BLaER1 (cell line): ENCODE measurements around the gene SLC11A2.
A peak's percentile ranks its signal among the peaks of the same experiment; 100 is the strongest.
"Not testable (repeated sequence)": the region's sequence is repeated elsewhere in the genome, so short reads cannot be mapped to it uniquely, and the experiment has no call there.

ENCODE experiments used
- H3K27ac ChIP-seq: shearing (Covaris generic); formaldehyde crosslinking; 2 replicates; pipeline ENCODE4 v1.8.1; 2022
- H3K27me3 ChIP-seq: shearing (Covaris generic); formaldehyde crosslinking; 2 replicates; pipeline ENCODE4 v1.8.1; 2022
- H3K36me3 ChIP-seq: shearing (Covaris generic); formaldehyde crosslinking; 2 replicates; pipeline ENCODE4 v1.8.1; 2022
- H3K4me1 ChIP-seq: shearing (Covaris generic); formaldehyde crosslinking; 2 replicates; pipeline ENCODE4 v1.8.1; 2022
- H3K4me2 ChIP-seq: shearing (Covaris generic); formaldehyde crosslinking; 2 replicates; pipeline ENCODE4 v1.8.1; 2022
- H3K4me3 ChIP-seq: shearing (Covaris generic); formaldehyde crosslinking; 2 replicates; pipeline ENCODE4 v1.8.1; 2022
- H3K9ac ChIP-seq: shearing (Covaris generic); formaldehyde crosslinking; 2 replicates; pipeline ENCODE4 v1.8.1; 2022
- H3K9me3 ChIP-seq: shearing (Covaris generic); formaldehyde crosslinking; 2 replicates; pipeline ENCODE4 v1.8.1; 2022
- H4K20me1 ChIP-seq: shearing (Covaris generic); formaldehyde crosslinking; 2 replicates; pipeline ENCODE4 v1.8.1; 2022
- Cebpa-rat ChIP-seq: shearing (Covaris generic); IDR thresholded peaks from 2 replicates; pipeline ENCODE4 v1.8.1; 2022

SLC11A2 gene

DNA sequence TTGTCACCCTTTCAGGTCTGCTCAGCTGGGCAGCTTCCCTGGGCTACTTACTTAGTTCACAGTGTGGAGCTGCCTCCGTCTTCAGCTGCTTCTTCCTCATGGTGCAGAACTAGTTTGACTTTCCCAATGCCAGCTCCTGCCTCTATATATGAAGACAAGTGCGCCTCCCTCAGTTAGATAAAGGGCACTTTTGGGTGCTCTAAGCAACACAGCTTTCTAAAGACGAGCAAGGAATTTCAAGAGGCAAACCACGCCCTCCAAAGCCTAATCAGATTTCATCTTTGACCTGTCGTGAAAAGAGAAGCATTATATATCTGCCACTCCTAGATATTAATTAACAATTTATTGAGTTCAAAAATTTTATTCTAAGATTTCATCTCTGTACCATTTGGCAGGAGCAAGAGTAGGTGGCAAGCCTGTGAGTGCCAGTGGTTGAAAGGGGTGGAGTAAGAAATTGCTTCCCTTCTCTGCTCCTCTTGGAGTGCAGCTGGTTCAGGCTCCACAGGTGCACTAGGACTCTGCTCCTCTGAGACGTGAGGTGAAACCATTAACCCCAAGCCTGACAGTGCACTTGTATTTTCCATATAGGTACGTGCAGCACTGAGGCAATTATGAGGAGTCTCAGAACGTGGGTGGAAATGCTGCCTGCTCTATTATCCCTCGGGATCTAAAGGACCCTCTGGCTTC lies 2.1 kb upstream of the SLC11A2 start:
- H3K4me1 ChIP-seq = peaks cover 21% of the 10 kb centered on the region
- no peaks in the 10 kb centered on the region for H3K9me3 ChIP-seq
- no peak overlapping the region for H3K27ac ChIP-seq
- no peak overlapping the region for H3K4me3 ChIP-seq
- no peaks in the 10 kb centered on the region for H3K27me3 ChIP-seq
- TF ChIP-seq Cebpa-rat = no peak
- peaks cover 13% of the 10 kb centered on the region; the same call in 1 of the 2 replicates for H4K20me1 ChIP-seq
- no peak overlapping the region for H3K4me2 ChIP-seq
- no peak overlapping the region for H3K9ac ChIP-seq
- H3K36me3 ChIP-seq = no peaks in the 10 kb centered on the region

DNA sequence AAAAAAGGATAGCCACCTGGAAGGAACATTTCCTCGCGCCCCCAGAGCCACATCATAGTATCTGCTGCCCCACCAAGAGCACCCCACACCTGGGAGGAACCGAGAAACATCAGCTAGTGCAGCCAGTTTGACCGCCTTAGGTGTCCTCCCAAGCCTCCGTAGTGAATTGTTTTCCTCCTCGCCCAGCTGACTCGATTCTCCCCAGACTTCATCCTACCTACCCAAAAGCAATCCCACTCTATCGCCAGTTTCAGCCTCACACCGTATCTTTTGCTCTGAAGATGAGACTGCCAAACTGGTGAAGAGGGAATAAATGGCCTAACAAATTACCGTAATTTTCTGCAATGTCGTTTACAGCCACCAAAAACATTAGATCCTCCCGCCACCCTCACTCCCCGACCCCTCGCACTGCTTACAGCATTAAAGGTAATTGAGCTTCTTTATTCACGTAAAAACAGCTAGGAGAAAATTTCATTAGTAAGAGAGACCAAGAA lies 1.2 kb upstream of the SLC11A2 start:
- peaks cover 13% of the 10 kb centered on the region; the same call in 1 of the 2 replicates for H4K20me1 ChIP-seq
- H3K27ac ChIP-seq = no peak overlapping the region
- peaks cover 23% of the 10 kb centered on the region for H3K4me1 ChIP-seq
- no peak overlapping the region for H3K4me3 ChIP-seq
- H3K36me3 ChIP-seq = no peaks in the 10 kb centered on the region
- no peak for TF ChIP-seq Cebpa-rat
- no peak overlapping the region for H3K4me2 ChIP-seq
- H3K9me3 ChIP-seq = no peaks in the 10 kb centered on the region
- H3K27me3 ChIP-seq = no peaks in the 10 kb centered on the region
- no peak overlapping the region for H3K9ac ChIP-seq

DNA sequence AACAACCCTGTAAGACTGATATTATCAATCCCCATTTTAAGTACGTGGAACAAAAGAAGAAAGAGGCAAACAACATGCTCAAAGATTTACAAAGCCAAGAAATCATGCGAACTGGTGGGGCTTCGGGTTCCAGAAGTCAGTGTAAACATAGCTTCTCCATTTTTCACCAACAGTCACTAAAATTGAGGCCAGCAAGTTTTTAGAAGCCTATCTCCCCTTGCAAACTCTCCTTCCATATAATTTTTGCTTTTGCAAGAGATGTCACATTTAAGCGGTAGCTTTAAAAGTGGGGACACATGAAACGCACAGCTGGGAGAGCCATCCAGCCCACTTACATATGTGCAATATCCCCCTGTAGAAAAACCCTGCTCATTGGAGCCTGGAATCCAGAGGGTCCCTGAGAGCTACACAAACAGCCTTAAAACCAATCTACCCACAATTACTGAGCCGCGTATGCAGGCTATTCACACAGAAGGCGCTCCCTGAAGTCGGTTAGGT lies 797 bp downstream of the SLC11A2 start:
- Histone ChIP-seq H3K27me3 (no peaks in the 10 kb centered on the region), H3K4me2 (peak overlapping the region; percentile 89), H3K4me1 (peaks cover 43% of the 10 kb centered on the region), H3K27ac (peak overlapping the region; percentile 86), H3K4me3 (peak overlapping the region; percentile 89), H3K9ac (peak overlapping the region; percentile 89), H4K20me1 (peaks cover 33% of the 10 kb centered on the region), H3K36me3 (no peaks in the 10 kb centered on the region), H3K9me3 (no peaks in the 10 kb centered on the region)
- TF ChIP-seq Cebpa-rat = no peak

DNA sequence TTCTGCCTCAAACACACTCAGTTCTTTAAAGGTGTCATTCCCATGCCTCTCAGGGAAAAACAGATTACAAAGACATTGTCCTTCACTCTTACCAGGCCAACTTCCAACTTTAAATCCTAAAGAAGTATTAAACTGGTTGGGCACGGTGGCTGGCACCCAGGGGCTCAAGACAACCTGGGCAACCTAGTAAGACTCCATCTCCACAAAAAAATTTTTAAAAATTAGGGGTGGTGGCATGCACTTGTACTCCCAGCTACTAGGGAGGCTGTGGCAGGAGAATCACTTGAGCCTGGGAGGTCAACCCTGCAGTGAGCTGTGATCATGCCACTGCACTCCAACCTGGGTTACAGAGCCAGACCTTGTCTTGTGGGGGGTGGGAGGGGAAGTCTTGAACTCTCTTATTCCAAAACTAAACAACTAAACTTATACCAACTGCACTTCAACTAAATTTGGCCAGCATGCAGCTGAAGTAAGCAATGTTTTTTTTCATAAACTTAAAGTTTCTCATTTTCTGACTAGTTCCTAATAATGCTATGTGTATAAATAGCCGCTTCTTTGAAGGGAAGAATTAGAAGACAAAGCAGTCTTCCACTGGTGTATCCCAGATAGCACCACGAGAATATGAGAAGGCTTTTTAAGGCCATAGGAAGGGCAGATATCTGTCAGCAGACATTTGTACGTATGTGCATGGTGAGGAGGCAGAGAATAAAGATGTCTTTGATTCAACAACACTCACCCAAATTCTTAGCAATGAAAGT lies 2.4 kb downstream of the SLC11A2 start:
- no peak for TF ChIP-seq Cebpa-rat
- Histone ChIP-seq H3K27me3 (no peaks in the 10 kb centered on the region), H3K36me3 (no peaks in the 10 kb centered on the region), H3K4me2 (peak overlapping the region; percentile 89), H3K9me3 (no peaks in the 10 kb centered on the region), H4K20me1 (peaks cover 47% of the 10 kb centered on the region), H3K4me3 (no peak overlapping the region), H3K27ac (no peak overlapping the region), H3K4me1 (peaks cover 52% of the 10 kb centered on the region), H3K9ac (no peak overlapping the region)

DNA sequence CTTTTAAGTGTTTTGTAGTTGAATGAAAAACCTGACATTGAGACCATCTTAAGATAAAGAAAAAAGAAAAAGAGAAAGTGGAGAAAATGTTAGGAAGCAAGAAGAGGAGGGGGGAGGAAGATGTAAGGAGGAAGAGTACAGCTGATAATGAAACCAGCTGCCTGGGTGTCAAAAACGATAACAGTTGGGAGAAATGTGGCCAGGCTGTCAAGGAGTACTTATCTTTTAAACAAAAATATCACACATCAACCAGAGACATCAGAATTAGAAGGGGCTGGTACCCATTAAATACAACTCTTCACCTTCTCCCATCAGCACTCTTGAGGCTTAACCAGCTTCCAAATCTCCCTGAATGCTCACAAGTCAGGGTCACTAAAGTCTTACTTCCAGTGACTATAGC lies 4.5 kb downstream of the SLC11A2 start:
- Histone ChIP-seq H3K4me2 (peak overlapping the region; percentile 72), H3K27ac (peak overlapping the region; percentile 58), H3K4me1 (peaks cover 50% of the 10 kb centered on the region), H3K27me3 (no peaks in the 10 kb centered on the region), H3K36me3 (no peaks in the 10 kb centered on the region), H3K4me3 (no peak overlapping the region), H3K9ac (peak overlapping the region; percentile 5; the same call in 1 of the 2 replicates), H4K20me1 (peaks cover 69% of the 10 kb centered on the region), H3K9me3 (no peaks in the 10 kb centered on the region)
- no peak for TF ChIP-seq Cebpa-rat

DNA sequence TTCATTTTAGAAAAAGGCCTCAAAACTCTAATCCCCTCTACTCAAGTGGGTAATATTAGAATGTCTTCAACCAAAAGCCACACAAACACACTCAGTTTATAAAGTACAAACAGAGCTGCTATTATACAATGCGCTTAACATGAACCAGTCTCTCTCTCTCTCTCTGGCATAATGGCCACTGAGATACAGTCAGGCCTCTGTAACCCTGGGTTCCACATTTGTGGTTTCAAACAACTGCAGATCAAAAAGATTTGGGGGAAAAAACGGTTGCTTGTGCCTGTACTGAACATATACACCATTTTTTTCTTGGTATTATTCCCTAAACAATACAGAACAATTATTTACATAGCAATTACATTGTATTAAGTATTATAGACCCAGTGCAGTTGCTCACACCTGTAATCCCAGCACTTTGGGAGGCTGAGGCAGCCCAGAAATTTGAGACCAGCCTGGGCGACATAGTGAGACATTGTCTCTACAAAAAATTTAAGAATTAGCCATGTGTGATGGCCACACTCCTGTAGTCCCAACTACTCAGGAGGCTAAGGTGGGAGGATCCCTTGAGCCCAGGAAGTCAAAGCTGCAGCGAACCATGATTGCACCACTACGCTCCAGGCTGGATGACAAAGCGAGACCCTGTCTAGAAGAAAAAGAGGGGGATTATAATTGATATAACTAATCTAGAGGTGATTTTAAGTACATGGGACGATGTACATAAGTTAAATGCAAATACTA lies 5.6 kb downstream of the SLC11A2 start:
- Histone ChIP-seq H3K27ac (peak overlapping the region; percentile 58; the same call in 1 of the 2 replicates), H3K9me3 (no peaks in the 10 kb centered on the region), H4K20me1 (peaks cover 79% of the 10 kb centered on the region), H3K4me3 (no peak overlapping the region), H3K27me3 (no peaks in the 10 kb centered on the region), H3K4me2 (peak overlapping the region; percentile 72), H3K36me3 (0 out of 2 replicates have a peak, but pooled peaks cover 6% of the 10 kb centered on the region), H3K9ac (no peak overlapping the region), H3K4me1 (peaks cover 47% of the 10 kb centered on the region)
- TF ChIP-seq Cebpa-rat = no peak

DNA sequence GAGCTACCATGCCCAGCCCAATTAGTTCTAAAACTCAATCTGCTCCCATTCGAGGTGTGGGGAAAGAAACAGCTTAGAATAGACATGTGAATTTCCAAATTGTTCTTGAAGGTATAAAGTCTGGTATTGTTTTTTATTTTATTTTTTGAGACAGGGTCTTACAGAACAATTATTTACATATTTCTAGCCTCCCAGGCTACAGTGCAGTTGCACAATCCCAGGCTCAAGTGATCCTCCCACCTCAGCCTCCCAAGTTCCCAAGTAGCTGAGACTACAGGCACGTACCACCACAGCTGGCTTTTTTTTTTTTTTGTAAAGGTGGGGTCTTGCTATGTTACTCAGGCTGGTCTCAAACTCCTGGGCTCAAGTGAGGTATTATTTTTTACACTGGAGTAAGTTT lies 6.3 kb downstream of the SLC11A2 start:
- H3K4me3 ChIP-seq = no peak overlapping the region
- peak overlapping the region; percentile 72; the same call in 1 of the 2 replicates for H3K4me2 ChIP-seq
- H3K9me3 ChIP-seq = no peaks in the 10 kb centered on the region
- H3K27me3 ChIP-seq = no peaks in the 10 kb centered on the region
- H3K4me1 ChIP-seq = peaks cover 41% of the 10 kb centered on the region
- no peak overlapping the region; the same call in 1 of the 2 replicates for H3K27ac ChIP-seq
- no peak for TF ChIP-seq Cebpa-rat
- no peak overlapping the region for H3K9ac ChIP-seq
- H3K36me3 ChIP-seq = 0 out of 2 replicates have a peak, but pooled peaks cover 6% of the 10 kb centered on the region
- peaks cover 85% of the 10 kb centered on the region for H4K20me1 ChIP-seq

DNA sequence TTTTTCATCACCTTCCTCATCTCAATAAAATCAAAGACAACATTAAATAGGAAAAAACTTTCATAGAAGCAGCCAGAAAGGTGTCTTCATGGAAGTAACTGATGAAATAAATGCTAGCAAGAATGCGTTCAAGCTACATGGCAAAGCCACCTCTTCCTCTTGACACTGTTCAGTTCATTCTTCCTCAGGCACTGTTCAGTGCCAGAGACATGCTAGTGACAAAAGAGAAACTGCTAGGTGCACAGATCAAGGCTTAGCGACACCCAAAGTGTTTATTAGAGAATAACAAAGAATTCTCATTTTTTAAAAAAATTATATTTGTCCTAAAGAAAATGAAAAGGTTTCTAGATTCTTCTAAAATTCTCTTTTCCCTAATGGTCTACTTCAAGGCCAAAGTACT lies 7.2 kb downstream of the SLC11A2 start:
- no peak overlapping the region for H3K27ac ChIP-seq
- H3K9ac ChIP-seq = no peak overlapping the region

DNA sequence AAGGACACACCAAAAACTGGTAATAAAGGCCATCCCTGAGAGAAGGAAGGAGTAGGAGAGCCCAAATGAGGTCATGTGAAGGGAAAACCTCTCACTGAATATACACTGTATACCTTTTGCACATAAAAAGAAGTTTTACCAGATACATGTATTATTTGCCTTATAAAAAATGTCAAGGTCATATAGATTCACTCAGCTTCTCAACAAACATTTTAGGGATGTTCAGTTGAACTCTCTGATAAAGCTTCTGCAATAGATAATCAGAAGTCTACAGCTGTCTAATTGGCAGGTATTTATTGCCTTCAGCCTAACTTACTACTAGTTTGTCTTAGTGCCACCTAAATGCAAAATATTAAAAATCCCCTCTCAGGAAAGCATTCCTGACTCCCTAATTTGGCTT lies 8.7 kb downstream of the SLC11A2 start:
- Histone ChIP-seq H3K27ac (no peak overlapping the region), H3K27me3 (no peaks in the 10 kb centered on the region), H3K9me3 (no peaks in the 10 kb centered on the region), H3K4me1 (peaks cover 40% of the 10 kb centered on the region), H3K9ac (no peak overlapping the region), H3K36me3 (peaks cover 6% of the 10 kb centered on the region; the same call in 1 of the 2 replicates), H4K20me1 (peaks cover 96% of the 10 kb centered on the region), H3K4me2 (no peak overlapping the region), H3K4me3 (no peak overlapping the region)
- TF ChIP-seq Cebpa-rat = no peak

More for the DNA sequence above, 7.2 kb downstream of the SLC11A2 start:
- no peaks in the 10 kb centered on the region for H3K27me3 ChIP-seq
- H3K36me3 ChIP-seq = 0 out of 2 replicates have a peak, but pooled peaks cover 6% of the 10 kb centered on the region
- peaks cover 31% of the 10 kb centered on the region for H3K4me1 ChIP-seq
- no peak for TF ChIP-seq Cebpa-rat
- H3K4me2 ChIP-seq = no peak overlapping the region
- peaks cover 86% of the 10 kb centered on the region for H4K20me1 ChIP-seq
- no peaks in the 10 kb centered on the region for H3K9me3 ChIP-seq
- no peak overlapping the region for H3K4me3 ChIP-seq

DNA sequence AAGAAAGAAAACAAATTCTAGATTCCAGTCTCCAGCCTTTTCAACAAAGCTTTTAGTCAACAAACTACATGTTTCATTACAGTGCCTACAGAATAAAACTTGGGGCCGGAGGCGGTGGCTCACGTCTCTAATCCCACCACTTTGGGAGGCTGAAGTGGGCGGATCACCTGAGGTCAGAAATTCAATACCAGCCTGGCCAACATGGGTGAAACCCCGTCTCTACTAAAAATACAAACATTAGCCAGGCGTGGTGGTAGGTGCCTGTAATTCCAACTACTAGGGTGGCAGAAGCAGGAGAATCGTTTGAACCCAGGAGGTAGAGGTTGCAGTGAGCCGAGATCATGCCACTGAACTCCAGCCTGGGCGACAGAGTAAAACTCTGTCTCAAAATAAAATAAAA lies 11.7 kb downstream of the SLC11A2 start:
- H3K9me3 ChIP-seq, H3K27me3 ChIP-seq, H3K4me3 ChIP-seq, H3K27ac ChIP-seq, H3K9ac ChIP-seq, H3K36me3 ChIP-seq, H3K4me2 ChIP-seq: not testable (repeated sequence)
- Histone ChIP-seq H3K4me1 (peaks cover 20% of the 10 kb centered on the region), H4K20me1 (peaks cover 99% of the 10 kb centered on the region)
